Muscle of leg (tissue), 11 donors: ENCODE measurements around the gene CGB3. TPM values are rescaled to one million over a fixed set of nuclear protein-coding genes. Genes with fewer than 3 reads are reported as not detected.
"Not testable (repeated sequence)": the region's sequence is repeated elsewhere in the genome, so short reads cannot be mapped to it uniquely, and the experiment has no call there.

ENCODE experiments used
- DNase-seq: peaks from one replicate; pipeline ENCODE4 v3.0.0; 2013
- H3K27ac ChIP-seq: one replicate; pipeline ENCODE4 v1.5.1; 2013; ENCODE audit warnings: mild to moderate bottlenecking, low read length, control low read depth
- H3K27me3 ChIP-seq: one replicate; pipeline ENCODE4 v1.6.1; 2013; ENCODE audit warnings: low read length; ENCODE audit not compliant: control insufficient read depth, insufficient read depth
- H3K36me3 ChIP-seq: one replicate; pipeline ENCODE4 v1.6.1; 2013; ENCODE audit warnings: low read length; ENCODE audit not compliant: control insufficient read depth, insufficient read depth
- H3K4me1 ChIP-seq: one replicate; pipeline ENCODE4 v1.6.1; 2013; ENCODE audit warnings: low read length; ENCODE audit not compliant: control insufficient read depth, insufficient read depth
- H3K4me3 ChIP-seq: one replicate; pipeline ENCODE4 v1.5.1; 2013; ENCODE audit warnings: low read length, control low read depth
- H3K9me3 ChIP-seq: replicated peaks from 2 replicates; pipeline ENCODE4 v1.6.1; 2013; ENCODE audit warnings: low read depth, low read length; ENCODE audit not compliant: control insufficient read depth
- WGBS: methylation state at CpG from one replicate; pipeline ENCODE4 v1.1.5; 2013; ENCODE audit warnings: missing lambda C conversion rate; ENCODE audit not compliant: insufficient coverage; 5-methylcytosine and 5-hydroxymethylcytosine counted together
- polyA plus RNA-seq, 8 donors: library from polyadenylated mRNA; unstranded; fragments of 120-200 nt; gene quantifications; one replicate each; pipeline versions ENCODE4 v1.2.1 to v1.2.3, GENCODE V29; 2013; ENCODE audit warnings: inconsistent platforms in 1 of 8, low replicate concordance in 1 of 8; ENCODE audit not compliant: insufficient read length in 8 of 8, insufficient read depth in 1 of 8
- total RNA-seq: library from RNA; stranded (reverse); fragments of 120-200 nt; gene quantifications from one replicate; pipeline ENCODE4 v1.2.4, GENCODE V29; 2013

CGB3 gene
- total and polyA plus RNA-seq, 9 donors = 0.22 to 0.60 (median 0.57) TPM; not detected in 6

GRCh38 chr19:49042666-49043065, 18.5 kb upstream of the CGB3 start:
- DNase-seq, H3K27me3 ChIP-seq, H3K36me3 ChIP-seq, H3K9me3 ChIP-seq, H3K4me1 ChIP-seq, H3K4me3 ChIP-seq, H3K27ac ChIP-seq: not testable (repeated sequence)
- WGBS = no CpG with 5 or more reads among the region's 4 CpGs

GRCh38 chr19:49042177-49042576, 18.0 kb upstream of the CGB3 start:
- no peak for DNase-seq
- Histone ChIP-seq H3K4me1 (no peaks in the 10 kb centered on the region), H3K36me3 (no peaks in the 10 kb centered on the region), H3K27ac (no peak overlapping the region), H3K9me3 (no peaks in the 10 kb centered on the region), H3K4me3 (no peak overlapping the region), H3K27me3 (no peaks in the 10 kb centered on the region)
- WGBS = 73% methylated on average over 11 of the region's 17 CpGs

DNA sequence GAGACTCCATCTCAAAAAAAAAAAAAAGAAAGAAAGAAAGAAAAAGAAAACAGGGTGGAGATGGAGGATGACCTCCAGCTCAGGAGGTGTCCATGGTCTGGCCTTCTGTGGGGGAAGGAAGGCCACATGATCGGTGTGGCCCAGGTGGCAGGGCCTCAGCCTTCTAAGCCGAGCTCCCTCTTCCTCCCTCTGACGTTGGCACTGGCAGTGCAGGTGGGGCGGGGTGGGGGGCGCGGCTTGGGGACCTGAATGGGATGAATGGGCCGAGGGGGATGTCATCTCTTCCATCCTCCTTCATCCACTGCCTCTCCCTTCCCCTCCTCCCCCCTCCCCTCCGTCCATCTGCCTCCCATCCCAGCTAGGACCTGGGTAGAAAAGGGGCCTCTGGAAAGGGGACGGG, 15.6 kb upstream of the CGB3 start:
- DNase-seq, H3K4me3 ChIP-seq, H3K9me3 ChIP-seq, H3K27ac ChIP-seq, H3K36me3 ChIP-seq, H3K4me1 ChIP-seq, H3K27me3 ChIP-seq: not testable (repeated sequence)
- no CpG with 5 or more reads among the region's 9 CpGs for WGBS

DNA sequence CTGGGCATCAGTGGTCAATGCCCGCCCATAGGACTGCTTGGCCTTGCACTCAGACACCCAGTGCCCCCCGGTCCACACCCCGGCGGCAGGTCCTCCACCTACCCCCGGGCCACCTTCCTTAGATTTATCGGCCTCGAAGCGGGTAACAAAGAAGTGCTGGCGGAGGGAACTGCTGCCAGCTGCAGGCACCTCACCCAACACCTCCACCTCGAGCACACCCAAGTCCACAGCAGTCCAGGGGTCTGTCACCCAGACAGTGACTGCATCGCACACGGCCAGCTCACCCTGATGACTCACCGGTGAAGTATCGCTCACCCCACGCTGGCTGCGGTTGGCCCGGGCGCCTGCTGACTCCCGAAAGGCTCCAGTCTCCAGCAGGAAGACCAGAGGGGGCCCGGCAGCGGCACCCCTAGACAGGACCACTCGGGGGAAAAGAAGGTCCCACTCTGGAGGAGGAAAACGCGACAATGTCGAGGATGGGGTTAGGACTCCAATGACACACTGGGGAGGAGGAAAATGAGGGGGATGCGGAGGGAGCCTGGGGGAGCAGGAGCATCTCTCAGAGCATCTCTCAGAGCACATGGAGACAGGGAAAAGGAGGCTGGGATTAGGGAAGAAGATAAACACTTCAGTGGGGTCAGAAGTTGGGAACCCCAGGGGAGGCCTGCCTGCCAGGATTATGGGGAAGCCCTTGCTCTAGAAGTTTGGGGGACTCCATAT, 14.6 kb upstream of the CGB3 start:
- H3K36me3 ChIP-seq, H3K27ac ChIP-seq, H3K4me1 ChIP-seq, H3K4me3 ChIP-seq, H3K9me3 ChIP-seq, H3K27me3 ChIP-seq, DNase-seq: not testable (repeated sequence)
- WGBS = 87% methylated on average over 26 of the region's 26 CpGs

DNA sequence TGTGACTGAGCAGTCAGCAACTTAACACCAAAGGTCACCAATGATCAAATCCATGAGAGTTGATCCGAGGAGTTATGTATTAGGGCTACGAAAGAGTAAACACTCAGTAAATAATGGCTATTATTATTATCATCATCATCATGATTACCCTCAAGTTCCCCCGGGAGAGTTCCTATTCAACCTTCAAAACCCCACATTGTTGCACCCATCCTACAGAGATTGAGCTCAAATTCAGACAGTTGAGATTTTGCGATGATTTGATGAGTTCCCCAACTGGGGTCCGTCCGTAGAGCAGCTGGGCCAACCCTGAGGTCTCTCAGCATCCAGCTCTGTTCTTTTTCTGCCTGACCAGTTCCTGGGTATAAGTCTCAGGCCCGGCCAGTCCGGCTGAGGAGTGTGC, 14.0 kb upstream of the CGB3 start:
- not testable (repeated sequence) for H3K9me3 ChIP-seq, H3K36me3 ChIP-seq, H3K4me3 ChIP-seq, H3K27me3 ChIP-seq, H3K27ac ChIP-seq, H3K4me1 ChIP-seq, DNase-seq
- no CpG with 5 or more reads among the region's 8 CpGs for WGBS

DNA sequence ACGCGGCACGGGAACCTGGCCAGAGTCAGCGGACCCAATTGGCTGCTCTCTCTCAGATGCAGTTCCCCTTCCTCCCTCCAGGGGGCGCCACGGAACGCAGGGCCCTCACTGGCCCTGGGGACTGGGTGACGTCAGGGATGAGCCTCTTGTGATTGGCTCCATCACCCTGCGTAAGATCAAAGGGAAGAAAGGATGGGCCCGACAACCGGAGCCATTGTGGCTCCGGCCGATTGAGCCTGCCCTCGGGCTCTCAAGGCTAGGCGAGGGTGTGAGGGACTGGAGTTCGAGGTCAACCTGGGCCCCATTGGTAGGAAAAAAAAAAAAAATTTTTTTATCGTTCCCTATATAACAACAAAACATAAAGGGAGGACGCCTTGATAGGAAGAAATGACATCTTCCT, 12.7 kb upstream of the CGB3 start, which contains the start of gene CGB1:
TSS of gene CGB1 (minus strand) at position 81 of the 400 bp plus-strand sequence. CDS start 184 bp downstream, outside the sequence.
- H3K27me3 ChIP-seq, H3K4me3 ChIP-seq, H3K36me3 ChIP-seq, DNase-seq, H3K27ac ChIP-seq, H3K9me3 ChIP-seq, H3K4me1 ChIP-seq: not testable (repeated sequence)
- 40% methylated on average over 1 of the region's 18 CpGs for WGBS

DNA sequence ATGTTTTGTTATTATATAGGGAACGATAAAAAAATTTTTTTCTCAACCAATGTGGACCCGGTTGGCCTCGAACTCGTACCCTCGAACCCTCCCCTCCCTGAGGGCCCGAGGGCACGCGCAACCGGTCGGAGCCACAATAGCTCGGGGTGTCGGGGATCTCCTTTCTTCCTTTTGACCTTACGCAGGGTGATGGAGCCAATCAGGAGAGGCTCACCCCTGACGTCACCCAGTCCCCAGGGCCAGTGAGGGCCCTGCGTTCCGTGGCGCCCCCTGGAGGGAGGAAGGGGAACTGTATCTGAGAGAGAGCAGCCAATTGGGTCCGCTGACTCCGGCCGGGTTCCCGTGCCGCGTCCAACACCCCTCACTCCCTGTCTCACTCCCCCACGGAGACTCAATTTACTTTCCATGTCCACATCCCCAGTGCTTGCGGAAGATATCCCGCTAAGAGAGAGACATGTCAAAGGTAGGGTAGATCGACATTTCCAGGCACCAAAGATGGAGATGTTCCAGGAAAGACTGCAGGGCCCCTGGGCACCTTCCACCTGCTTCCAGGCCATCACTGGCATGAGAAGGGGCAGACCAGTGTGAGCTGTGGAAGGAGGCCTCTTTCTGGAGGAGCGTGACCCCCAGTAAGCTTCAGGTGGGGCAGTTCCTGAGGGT, 7.6 kb upstream of the CGB3 start, which contains the start of gene CGB2:
TSS of gene CGB2 (plus strand) at position 249 of the 660 bp plus-strand sequence. CDS start at position 455, 206 bp downstream.
- not testable (repeated sequence) for H3K27me3 ChIP-seq, H3K27ac ChIP-seq, H3K4me1 ChIP-seq, DNase-seq, H3K4me3 ChIP-seq, H3K9me3 ChIP-seq, H3K36me3 ChIP-seq
- 41% methylated on average over 7 of the region's 28 CpGs for WGBS

- not testable (repeated sequence) for H3K27ac ChIP-seq, H3K36me3 ChIP-seq, H3K4me1 ChIP-seq, DNase-seq, H3K4me3 ChIP-seq, H3K9me3 ChIP-seq, H3K27me3 ChIP-seq
- no CpG with 5 or more reads among the region's 8 CpGs for WGBS
Observed at GRCh38 chr19:49030323-49030722, 6.2 kb upstream of the CGB3 start.

- not testable (repeated sequence) for H3K4me3 ChIP-seq, DNase-seq, H3K36me3 ChIP-seq, H3K9me3 ChIP-seq, H3K27ac ChIP-seq, H3K27me3 ChIP-seq, H3K4me1 ChIP-seq
- no CpG with 5 or more reads among the region's 14 CpGs for WGBS
Observed at GRCh38 chr19:49029749-49030148, 5.6 kb upstream of the CGB3 start.

DNA sequence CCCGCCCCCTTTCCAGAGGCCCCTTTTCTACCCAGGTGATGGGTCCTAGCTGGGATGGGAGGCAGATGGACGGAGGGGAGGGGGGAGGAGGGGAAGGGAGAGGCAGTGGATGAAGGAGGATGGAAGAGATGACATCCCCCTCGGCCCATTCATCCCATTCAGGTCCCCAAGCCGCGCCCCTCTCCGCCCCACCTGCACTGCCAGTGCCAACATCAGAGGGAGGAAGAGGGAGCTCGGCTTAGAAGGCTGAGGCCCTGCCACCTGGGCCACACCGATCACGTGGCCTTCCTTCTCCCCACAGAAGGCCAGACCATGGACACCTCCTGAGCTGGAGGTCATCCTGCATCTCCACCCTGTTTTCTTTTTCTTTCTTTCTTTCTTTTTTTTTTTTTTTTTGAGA, 4.6 kb upstream of the CGB3 start:
- H3K9me3 ChIP-seq, DNase-seq, H3K36me3 ChIP-seq, H3K4me3 ChIP-seq, H3K4me1 ChIP-seq, H3K27ac ChIP-seq, H3K27me3 ChIP-seq: not testable (repeated sequence)
- WGBS = no CpG with 5 or more reads among the region's 9 CpGs
